Stimulated activated effector memory CD8-positive, alpha-beta T cell treated with anti-CD3 and anti-CD28 coated beads, Interleukin-12 subunit alpha, Interleukin-12 subunit beta, amount 100 ng/mL, for 72 hours (primary cell): ENCODE results near the gene XCR1.
"Not testable (repeated sequence)": the region's sequence is repeated elsewhere in the genome, so short reads cannot be mapped to it uniquely, and the experiment has no call there.

Experiments used
- ATAC-seq: fragments of 150-1000 bp; cut with Tn5 transposase; 2 replicates; pipeline ENCODE4 v1.10.0; 2021
- DNase-seq, 2 donors: peaks; one replicate each; pipeline ENCODE4 v3.0.0; 2021 to 2022; ENCODE audit warnings: low spot score in 2 of 2
- H3K27ac Mint-ChIP-seq: one replicate; pipeline ENCODE4 v1.8.0; 2022; ENCODE audit warnings: mild to moderate bottlenecking, mixed read lengths
- H3K36me3 Mint-ChIP-seq: one replicate; pipeline ENCODE4 v1.8.0; 2022; ENCODE audit warnings: mild to moderate bottlenecking, mixed read lengths
- H3K4me1 Mint-ChIP-seq: one replicate; pipeline ENCODE4 v1.8.0; 2022; ENCODE audit warnings: mixed read lengths
- H3K4me3 Mint-ChIP-seq: one replicate; pipeline ENCODE4 v1.8.0; 2022; ENCODE audit warnings: mild to moderate bottlenecking, mixed read lengths
- H3K9me3 Mint-ChIP-seq: one replicate; pipeline ENCODE4 v1.8.0; 2022; ENCODE audit warnings: mixed read lengths

The XCR1 gene

DNA sequence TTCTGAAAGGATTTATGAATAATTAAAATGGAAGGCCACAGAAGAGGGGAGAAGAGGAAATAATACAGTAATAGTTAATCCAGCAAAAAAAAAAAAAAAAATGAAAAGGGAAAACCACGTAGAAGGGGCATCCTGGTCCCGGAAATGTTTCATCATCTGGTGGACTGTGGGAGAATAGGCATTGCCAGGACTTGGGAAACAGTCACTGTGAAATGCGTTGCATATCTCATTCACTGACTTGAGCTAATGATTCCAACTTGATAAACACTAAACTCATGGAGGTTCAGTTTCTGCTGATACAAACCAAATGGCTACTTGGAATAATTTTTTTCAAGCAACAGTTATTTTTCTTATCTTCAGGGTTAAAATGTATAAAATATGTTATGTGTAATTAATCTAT, 3.2 kb downstream of the XCR1 start:
- Mint-ChIP-seq H3K27ac (no peak overlapping the region), H3K9me3 (peaks cover 8% of the 10 kb centered on the region), H3K4me3 (no peak overlapping the region), H3K4me1 (peaks cover 34% of the 10 kb centered on the region), H3K36me3 (no peaks in the 10 kb centered on the region)
- ATAC-seq (no peak), DNase-seq (no peak)

DNA sequence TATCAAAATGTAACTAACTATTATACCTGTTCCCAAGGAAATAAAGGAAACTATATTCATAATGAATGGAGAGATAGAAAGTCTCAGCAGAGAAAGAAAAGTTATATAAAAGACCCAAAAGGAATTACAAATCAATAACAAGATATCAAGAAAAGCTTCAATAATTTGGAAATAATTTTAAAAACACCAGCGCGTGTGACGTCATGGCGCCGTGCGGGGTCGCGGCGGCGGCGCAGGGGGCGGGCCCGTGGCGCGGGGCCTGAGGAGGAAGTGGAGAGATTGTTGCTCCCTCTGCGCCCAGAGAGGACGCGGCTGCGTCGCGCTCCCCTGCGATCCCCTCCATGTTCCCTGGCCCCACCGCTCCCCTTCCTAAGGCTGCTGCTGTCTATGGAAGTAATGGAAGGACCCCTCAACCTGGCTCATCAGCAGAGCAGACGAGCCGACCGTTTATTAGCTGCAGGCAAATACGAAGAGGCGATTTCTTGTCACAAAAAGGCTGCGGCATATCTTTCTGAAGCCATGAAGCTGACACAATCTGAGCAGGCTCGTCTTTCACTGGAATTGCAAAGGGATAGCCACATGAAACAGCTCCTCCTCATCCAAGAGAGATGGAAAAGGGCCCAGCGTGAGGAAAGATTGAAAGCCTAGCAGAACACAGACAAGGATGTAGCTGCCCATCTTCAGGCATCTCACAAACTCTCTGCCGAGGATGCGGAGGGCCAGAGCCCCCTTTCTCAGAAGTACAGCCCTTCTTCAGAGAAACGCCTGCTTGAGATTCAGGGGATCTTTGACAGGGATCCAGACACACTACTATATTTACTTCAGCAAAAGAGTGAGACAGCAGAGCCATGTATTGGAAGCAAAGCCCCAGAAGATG, 4.1 kb downstream of the XCR1 start:
- no peaks in the 10 kb centered on the region for H3K36me3 Mint-ChIP-seq
- H3K4me3 Mint-ChIP-seq = no peak overlapping the region
- H3K27ac Mint-ChIP-seq = no peak overlapping the region
- H3K4me1 Mint-ChIP-seq = peaks cover 43% of the 10 kb centered on the region
- DNase-seq = no peak
- H3K9me3 Mint-ChIP-seq = peaks cover 5% of the 10 kb centered on the region
- no peak for ATAC-seq

DNA sequence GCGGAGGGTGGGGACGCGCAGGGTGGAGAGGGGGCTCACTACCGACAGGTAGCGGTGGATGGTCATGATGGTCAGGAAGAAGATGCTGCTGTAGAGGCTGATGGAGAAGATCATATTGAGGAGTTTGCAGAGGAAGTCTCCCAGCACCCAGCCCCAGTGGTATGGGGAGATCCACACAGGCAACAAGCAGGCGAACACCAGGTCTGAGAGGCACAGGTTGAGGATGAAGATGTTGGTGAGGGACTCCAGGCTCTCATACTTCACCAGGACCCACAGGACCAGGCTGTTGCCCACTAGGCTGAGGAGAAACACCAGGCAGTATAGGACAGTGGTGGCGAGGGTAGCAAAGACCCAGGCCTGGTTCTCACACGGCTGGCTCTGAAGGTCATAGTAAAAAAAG, 5.8 kb downstream of the XCR1 start:
- peak in 1 of 2 donors; percentile 38 for DNase-seq
- no peaks in the 10 kb centered on the region for H3K9me3 Mint-ChIP-seq
- ATAC-seq = no peak
- H3K36me3 Mint-ChIP-seq = no peaks in the 10 kb centered on the region
- H3K27ac Mint-ChIP-seq = peak overlapping the region; percentile 82
- H3K4me3 Mint-ChIP-seq = no peak overlapping the region
- peaks cover 46% of the 10 kb centered on the region for H3K4me1 Mint-ChIP-seq

DNA sequence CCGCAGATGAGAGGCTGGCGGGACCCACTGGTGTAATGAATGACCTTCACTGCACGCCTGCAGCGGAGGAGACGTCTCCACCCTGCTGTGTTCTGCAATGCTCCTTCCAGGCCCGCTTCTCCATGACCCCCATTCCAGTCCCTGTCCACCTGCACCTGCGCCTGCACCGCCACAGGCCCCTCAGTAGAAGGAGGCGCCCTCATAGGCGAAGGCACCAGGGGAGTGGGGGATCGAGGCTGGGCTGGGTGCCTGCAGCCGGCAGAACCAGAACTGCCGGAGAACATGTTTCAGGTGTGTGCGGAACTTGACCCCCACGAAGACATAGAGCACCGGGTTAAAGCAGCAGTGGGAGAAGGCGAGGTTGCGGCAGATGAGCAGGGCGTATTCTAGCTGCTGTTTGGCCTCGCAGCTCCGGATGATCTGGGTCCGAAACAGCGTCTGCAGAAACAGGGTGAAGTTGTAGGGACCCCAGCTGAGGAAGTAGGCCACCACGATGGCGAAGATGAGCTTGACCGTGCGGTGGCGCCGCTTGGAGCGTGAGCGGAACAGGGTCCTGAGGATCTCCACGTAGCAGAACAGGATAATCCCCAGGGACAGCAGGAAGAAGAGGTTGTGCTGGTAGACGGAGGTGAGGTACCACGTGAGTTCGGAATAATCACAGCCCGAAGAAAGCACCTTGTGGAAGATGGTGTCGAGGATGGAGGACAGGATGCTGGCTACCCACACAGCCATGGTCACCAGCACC, 6.3 kb downstream of the XCR1 start:
- H3K9me3 Mint-ChIP-seq = no peaks in the 10 kb centered on the region
- peak in 1 of 2 donors; percentile 29 for DNase-seq
- H3K27ac Mint-ChIP-seq = peak overlapping the region; percentile 82
- peaks cover 50% of the 10 kb centered on the region for H3K4me1 Mint-ChIP-seq
- ATAC-seq = no peak
- no peaks in the 10 kb centered on the region for H3K36me3 Mint-ChIP-seq
- no peak overlapping the region for H3K4me3 Mint-ChIP-seq

DNA sequence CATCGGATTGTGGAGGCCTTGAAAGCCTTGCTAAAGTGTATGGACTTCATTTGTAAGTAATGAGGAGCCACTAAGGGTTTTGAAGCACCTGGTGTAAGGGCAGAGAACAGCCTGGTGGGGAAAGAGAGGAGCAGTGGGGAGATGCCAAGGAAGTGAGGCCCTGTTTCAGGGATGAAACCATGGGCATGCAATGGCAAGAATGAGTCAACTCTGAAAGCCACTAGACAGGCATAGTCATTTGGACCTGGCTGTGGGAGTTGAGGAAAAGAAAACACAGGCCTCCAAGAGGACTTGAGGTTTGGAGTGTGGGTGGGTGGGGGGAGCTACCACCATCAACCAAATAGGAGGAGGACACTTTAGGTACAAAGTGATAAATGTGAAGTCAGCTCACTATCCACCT, 7.6 kb downstream of the XCR1 start:
- peak overlapping the region; percentile 0 for H3K4me3 Mint-ChIP-seq
- ATAC-seq = peak; percentile 82
- peaks cover 51% of the 10 kb centered on the region for H3K4me1 Mint-ChIP-seq
- H3K27ac Mint-ChIP-seq = peak overlapping the region; percentile 68
- H3K9me3 Mint-ChIP-seq = no peaks in the 10 kb centered on the region
- no peaks in the 10 kb centered on the region for H3K36me3 Mint-ChIP-seq
- DNase-seq = peak in 1 of 2 donors; percentile 58

DNA sequence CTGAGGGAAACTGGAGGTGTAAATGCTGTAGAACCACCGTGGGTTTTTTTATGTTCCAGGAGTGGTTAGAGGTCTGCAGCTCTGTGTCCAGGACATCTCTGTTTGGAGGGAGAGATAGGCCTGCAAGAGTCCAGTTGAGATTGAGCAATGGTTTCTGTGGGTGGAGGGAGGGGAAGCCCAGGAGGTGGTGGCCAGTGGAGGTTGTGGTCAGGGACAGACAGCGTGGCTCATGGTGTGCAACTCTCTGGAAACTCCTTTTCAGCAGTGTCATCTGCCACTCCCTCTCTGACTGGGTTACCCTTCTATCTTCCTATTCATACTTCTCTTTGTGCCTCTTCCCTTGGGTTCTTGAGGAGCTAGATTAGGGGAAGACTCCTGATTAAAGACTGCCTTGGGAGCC, 9.6 kb downstream of the XCR1 start:
- peaks cover 64% of the 10 kb centered on the region for H3K4me1 Mint-ChIP-seq
- peak; percentile 74 for ATAC-seq

DNA sequence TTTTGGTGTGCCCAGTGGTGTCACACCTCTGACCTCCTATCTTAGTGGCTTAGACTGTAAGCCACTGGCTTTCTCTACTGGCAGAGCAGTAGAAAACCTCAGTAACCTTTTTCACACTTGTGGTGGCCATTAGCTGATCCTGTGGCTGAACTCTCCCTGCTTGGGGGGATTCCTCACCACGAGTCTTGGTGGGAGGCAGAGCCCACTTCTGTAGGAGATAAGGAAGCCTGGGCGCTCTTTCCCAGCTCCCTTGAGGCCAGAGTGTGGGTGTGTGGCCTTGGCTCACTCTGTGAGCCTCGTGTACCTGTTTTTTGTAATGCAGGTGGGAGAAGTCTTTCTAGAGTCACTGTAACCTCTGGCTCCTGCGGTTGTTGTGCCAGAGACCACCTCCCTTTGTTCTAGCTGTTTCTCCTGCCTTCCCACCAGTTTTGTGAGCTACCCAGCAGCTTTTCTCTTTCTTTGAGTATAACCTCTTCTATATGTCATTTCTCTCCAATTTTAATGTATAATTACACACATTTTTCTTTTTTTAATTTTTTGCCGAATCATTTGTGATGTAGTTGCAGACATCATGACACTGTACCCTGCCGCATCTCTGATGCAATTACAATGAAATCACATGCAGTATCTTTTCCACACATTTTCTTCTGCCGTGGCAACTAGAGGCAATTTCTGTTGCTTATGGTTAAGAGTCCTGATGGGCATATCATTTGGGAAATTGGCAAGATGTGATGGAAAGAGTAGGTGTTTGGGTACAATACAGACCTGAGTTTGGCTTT, 13.8 kb downstream of the XCR1 start:
- no peaks in the 10 kb centered on the region for H3K9me3 Mint-ChIP-seq
- peak; percentile 42 for ATAC-seq
- H3K27ac Mint-ChIP-seq = no peak overlapping the region
- DNase-seq = peak in 1 of 2 donors; percentile 25
- H3K4me1 Mint-ChIP-seq = peaks cover 59% of the 10 kb centered on the region
- H3K36me3 Mint-ChIP-seq = no peaks in the 10 kb centered on the region
- H3K4me3 Mint-ChIP-seq = no peak overlapping the region

More for the DNA sequence above, 9.6 kb downstream of the XCR1 start:
- Mint-ChIP-seq H3K27ac (peak overlapping the region; percentile 43), H3K36me3 (no peaks in the 10 kb centered on the region), H3K9me3 (no peaks in the 10 kb centered on the region), H3K4me3 (no peak overlapping the region)
- DNase-seq = peak in 1 of 2 donors; percentile 51

DNA sequence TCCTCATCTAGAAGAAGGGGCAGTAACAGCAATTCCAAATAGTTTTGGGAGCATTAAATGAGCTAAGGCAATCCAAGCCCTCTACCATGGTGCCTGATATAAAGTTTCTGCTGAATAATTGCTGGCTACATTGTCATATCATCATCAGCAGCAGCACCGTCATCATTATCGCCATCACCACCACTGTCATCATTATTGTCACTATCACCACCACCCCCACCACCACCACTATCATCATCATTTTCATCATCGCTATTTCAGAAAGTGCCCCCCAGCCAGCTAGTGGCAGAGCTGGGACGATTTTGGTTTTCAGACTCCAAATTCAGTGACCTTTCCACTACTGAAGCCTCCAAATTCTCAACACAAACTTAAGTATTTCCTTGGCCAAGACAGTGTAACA, 15.0 kb downstream of the XCR1 start:
- H3K27ac Mint-ChIP-seq = no peak overlapping the region
- ATAC-seq (no peak), DNase-seq (no peak)
- H3K9me3 Mint-ChIP-seq = no peaks in the 10 kb centered on the region
- no peaks in the 10 kb centered on the region for H3K36me3 Mint-ChIP-seq
- peaks cover 47% of the 10 kb centered on the region for H3K4me1 Mint-ChIP-seq
- no peak overlapping the region for H3K4me3 Mint-ChIP-seq

DNA sequence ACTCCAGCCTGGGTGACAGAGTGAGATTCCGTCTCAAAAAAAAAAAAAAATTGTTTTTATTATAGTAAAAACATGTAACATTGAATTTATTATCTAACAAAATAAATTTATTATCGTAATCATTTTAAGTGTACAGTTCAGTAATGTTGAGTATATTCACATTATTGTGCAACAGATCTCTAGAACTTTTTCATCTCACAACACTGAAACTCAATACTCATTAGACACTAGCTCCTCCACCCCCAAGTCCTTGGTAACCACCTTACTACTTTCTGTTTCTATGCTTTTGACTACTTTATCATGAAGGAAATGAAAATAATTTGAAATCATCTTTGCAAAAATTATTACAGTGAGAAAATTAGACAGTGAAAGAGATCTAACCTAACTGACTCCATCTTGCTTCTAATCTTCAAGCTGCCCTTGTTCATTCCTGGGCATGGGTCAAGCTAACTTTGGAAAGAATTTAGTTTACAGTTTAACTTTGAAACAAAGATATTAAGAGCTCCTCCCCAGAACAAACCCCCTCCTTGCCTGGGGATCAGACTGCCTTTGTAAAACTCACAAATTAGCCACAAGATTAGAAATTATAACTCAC, 16.7 kb downstream of the XCR1 start:
- DNase-seq (no peak), ATAC-seq (peak; percentile 73)
- H3K9me3 Mint-ChIP-seq = no peaks in the 10 kb centered on the region
- H3K27ac Mint-ChIP-seq = peak overlapping the region; percentile 84
- peaks cover 38% of the 10 kb centered on the region for H3K4me1 Mint-ChIP-seq
- no peak overlapping the region for H3K4me3 Mint-ChIP-seq
- H3K36me3 Mint-ChIP-seq = no peaks in the 10 kb centered on the region

DNA sequence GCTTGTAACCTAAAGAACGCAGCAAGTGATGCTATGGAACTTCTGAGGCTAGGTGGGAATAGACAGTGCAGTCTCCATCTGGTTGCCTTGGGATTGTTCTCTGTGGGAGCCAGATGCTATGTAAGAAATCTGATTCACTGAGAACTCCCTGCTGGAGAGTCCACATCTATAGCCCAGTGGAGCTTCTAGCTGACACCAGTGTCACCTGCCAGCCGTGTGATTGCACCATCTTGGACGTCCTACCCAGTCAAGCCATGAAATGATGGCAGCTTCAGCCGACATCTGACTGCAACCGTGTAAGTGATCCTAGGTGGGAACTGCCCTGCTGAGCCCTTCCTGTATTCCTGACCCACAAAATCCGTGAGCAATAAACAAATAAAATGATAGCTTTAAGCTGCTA, 19.2 kb downstream of the XCR1 start:
- Mint-ChIP-seq H3K36me3 (no peaks in the 10 kb centered on the region), H3K4me3 (no peak overlapping the region), H3K4me1 (peaks cover 28% of the 10 kb centered on the region), H3K9me3 (no peaks in the 10 kb centered on the region), H3K27ac (no peak overlapping the region)
- no peak for ATAC-seq
- no peak for DNase-seq

DNA sequence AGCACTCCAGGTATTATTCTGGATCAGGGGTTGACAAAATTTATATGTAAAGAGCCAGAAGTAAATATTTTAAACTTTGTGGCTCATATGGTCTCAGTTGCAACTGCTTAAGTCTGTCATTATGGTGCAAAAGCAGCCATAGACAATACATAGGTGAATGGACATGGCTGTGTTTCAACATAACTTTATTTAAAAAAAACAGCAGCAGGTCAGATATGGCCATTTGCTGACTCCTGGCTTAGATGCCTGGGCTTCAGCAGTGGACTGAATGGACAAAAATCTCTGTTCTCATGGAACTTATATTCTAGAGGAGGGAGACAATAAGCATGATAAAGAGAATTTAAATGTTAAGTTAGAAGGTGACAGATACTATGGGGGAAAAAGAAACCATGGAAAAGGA, 20.0 kb downstream of the XCR1 start:
- H3K4me3 Mint-ChIP-seq = no peak overlapping the region
- no peak overlapping the region for H3K27ac Mint-ChIP-seq
- DNase-seq = no peak
- ATAC-seq = no peak
- no peaks in the 10 kb centered on the region for H3K9me3 Mint-ChIP-seq
- H3K36me3 Mint-ChIP-seq = no peaks in the 10 kb centered on the region
- H3K4me1 Mint-ChIP-seq = peaks cover 20% of the 10 kb centered on the region

DNA sequence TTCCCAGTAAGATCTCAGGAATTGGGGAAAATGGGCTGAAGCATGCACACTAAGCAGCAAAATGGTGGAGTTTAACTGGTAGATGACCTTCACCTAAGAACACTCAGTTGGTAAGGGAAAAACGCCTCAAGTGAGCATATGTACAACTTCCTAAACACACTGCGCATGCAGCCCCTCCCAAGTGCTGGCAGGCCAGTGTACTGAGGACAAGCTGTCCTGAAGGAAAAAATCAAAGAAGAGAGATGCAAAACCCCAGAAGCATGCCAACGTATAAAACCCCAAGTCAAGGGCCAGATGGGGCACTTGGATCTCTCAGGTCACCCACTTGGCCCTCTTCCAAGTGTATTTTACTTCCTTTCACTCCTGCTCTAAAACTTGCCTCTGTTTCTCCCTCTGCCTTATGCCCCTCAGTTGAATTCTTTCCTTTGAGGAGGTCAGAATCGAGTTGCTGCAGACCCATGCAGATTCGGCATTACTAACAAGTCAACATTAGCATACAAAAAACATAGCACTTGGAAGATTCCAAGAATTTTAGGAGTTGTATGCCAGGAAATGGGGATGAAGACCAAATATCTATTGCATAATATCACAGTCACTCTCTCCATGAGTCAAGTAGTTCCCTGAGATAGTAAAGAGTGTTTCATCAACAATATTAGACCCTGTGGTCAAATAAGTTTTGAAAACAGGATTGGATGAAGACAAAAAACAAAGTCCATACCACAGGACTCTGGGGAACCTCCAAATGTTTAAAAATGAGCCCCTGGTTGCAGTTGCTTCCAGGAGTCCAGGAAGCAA, 20.8 kb downstream of the XCR1 start:
- no peaks in the 10 kb centered on the region for H3K36me3 Mint-ChIP-seq
- no peak for DNase-seq
- no peak overlapping the region for H3K27ac Mint-ChIP-seq

DNA sequence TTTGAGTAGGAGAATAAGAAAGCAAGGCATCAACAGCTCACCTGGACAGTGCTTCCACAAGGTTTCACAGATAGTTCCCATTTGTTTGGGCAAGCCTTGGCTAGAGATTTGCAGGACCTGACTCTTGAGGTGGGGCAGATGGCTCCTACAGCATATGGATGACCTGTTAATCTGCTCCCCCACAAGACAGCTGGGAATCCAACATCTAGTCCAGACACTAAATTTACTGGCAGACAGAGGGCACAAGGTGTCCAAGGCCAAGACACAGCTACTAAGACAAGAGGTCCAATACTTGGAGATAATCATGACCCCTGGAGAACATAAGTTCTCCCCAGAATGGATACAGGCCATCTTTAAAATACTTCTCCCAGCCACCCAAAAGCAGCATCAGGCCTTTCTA, 23.6 kb downstream of the XCR1 start:
- ATAC-seq, DNase-seq, H3K27ac Mint-ChIP-seq, H3K9me3 Mint-ChIP-seq, H3K4me1 Mint-ChIP-seq, H3K4me3 Mint-ChIP-seq, H3K36me3 Mint-ChIP-seq: not testable (repeated sequence)

More for the DNA sequence above, 20.8 kb downstream of the XCR1 start:
- H3K4me1 Mint-ChIP-seq = peaks cover 18% of the 10 kb centered on the region
- no peak for ATAC-seq
- H3K9me3 Mint-ChIP-seq = no peaks in the 10 kb centered on the region
- H3K4me3 Mint-ChIP-seq = no peak overlapping the region

DNA sequence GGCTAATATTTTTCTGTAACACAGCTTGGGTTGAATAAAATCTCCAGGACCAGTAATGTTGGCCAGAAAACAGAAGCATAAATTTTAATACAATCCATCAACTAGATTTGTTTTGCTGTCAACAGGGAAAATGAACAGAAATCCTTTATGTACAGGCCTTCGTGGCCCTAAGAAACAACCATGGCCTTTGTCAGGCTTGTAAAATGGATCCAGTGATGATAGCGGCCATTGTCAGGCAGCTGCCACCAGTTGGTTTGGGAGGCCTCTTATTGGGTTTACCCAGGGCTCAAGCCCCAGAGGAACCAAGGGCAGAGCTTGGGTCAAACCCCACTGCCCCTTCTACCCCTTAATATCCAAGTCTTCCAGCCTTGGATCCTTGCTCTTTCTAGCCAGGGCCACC, 26.1 kb downstream of the XCR1 start:
- Mint-ChIP-seq H3K27ac (no peak overlapping the region), H3K9me3 (no peaks in the 10 kb centered on the region), H3K4me1 (peaks cover 9% of the 10 kb centered on the region), H3K36me3 (no peaks in the 10 kb centered on the region), H3K4me3 (no peak overlapping the region)
- DNase-seq (no peak), ATAC-seq (no peak)
